Measurements from ENCODE around the gene LHX1.

The LHX1 gene

DNA sequence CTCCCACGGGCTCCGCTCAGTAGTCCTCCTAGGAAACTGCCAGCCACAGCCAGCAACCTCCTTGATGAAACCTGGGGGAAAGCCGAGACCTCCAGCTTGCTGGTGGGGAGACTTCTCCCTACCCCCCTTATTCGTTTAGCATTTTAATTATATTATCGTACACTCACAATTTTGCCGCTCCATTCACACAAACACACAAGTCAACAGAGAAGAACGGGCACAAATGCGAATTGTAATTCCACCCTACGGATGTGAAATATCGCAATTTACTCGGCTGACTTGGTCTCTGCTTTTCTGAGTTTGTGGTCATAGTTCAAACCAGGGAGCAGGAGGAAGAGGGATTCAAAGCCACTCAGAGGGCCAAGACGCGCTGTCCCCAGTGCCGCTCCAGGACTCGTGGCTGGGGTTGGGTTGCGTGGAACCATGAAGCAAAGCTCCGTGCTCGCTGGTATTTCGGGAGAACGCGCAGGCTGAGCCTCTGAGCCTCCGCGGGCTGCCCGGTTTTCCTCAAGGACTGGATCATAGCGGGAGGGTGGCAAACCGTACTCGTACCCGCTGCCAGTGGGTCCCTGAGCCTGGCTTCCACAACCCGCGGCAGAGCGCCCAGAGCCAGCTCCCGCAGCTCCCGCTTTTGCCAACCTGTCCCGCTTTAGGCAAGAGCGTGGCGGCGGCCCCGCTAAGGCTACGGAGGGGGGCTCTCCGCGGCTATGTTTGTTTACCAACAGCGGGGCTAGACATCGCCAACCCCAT, 2.0 kb downstream of the LHX1 start:
- Histone ChIP-seq H3K36me3 (ENCODE audit: insufficient read depth, low read length) (no peaks in the 10 kb centered on the region), H3K9me3 (ENCODE audit: insufficient read depth, low read depth, low read length) (no peaks in the 10 kb centered on the region), H4K20me1 (ENCODE audit: insufficient read depth, low read length, poor library complexity, severe bottlenecking) (no peaks in the 10 kb centered on the region), H3K27me3 (ENCODE audit: insufficient read depth, low read length, poor library complexity, severe bottlenecking) (no peaks in the 10 kb centered on the region), H3K9me2 (replicated peaks; ENCODE audit: low read depth, low read length) (no peaks in the 10 kb centered on the region), H3F3A (ENCODE audit: low read depth) (no peaks in the 10 kb centered on the region), H3K9ac (ENCODE audit: low read depth, low read length, poor library complexity, severe bottlenecking) (no peak overlapping the region), H3K79me2 (ENCODE audit: insufficient read depth, low read length) (no peaks in the 10 kb centered on the region), H3K4me3 (ENCODE audit: low read length, poor library complexity, severe bottlenecking) (no peak overlapping the region), H2AFZ (ENCODE audit: low read length) (no peak overlapping the region), H3K4me2 (ENCODE audit: low read depth, low read length, poor library complexity, severe bottlenecking) (no peak overlapping the region), H3K4me1 (ENCODE audit: insufficient read depth, low read length, poor library complexity, severe bottlenecking) (no peaks in the 10 kb centered on the region)
- TF ChIP-seq, protein P1, sequence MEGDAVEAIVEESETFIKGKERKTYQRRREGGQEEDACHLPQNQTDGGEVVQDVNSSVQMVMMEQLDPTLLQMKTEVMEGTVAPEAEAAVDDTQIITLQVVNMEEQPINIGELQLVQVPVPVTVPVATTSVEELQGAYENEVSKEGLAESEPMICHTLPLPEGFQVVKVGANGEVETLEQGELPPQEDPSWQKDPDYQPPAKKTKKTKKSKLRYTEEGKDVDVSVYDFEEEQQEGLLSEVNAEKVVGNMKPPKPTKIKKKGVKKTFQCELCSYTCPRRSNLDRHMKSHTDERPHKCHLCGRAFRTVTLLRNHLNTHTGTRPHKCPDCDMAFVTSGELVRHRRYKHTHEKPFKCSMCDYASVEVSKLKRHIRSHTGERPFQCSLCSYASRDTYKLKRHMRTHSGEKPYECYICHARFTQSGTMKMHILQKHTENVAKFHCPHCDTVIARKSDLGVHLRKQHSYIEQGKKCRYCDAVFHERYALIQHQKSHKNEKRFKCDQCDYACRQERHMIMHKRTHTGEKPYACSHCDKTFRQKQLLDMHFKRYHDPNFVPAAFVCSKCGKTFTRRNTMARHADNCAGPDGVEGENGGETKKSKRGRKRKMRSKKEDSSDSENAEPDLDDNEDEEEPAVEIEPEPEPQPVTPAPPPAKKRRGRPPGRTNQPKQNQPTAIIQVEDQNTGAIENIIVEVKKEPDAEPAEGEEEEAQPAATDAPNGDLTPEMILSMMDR (conservative IDR thresholded peaks at IDR 0.05; ENCODE audit: low read length), result no peak
- no peak for TF ChIP-seq EZH2phosphoT487 (IDR thresholded peaks at IDR 0.05; ENCODE audit: borderline replicate concordance)

DNA sequence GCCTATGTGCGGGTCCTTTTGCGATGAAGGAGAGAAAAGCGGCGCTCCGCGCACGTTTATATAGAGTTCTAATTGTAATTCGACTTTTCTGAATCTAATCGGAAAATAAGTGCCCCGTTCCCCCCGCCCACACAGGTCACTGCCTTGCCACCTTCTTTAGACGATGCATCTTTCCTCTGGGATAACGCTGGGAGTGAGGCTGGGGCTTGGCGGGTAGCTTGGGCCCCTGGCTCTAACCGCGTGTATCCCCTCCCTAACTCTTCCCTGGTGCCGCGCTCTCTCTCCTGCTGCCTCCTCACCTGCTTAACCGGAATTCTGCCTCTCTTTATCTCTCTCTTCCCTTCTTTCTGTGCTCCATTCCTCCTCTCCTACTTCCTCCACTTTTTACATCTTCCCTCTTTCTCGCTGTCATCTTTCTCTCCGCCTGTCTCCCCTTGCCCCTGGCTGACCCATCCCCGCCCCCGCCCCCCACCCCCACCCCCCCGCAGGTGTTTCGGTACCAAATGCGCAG, 2.6 kb downstream of the LHX1 start:
- Histone ChIP-seq H3K9me3 (ENCODE audit: insufficient read depth, low read depth, low read length) (no peaks in the 10 kb centered on the region), H3K9me2 (replicated peaks; ENCODE audit: low read depth, low read length) (no peaks in the 10 kb centered on the region), H3F3A (ENCODE audit: low read depth) (no peaks in the 10 kb centered on the region), H3K9ac (ENCODE audit: low read depth, low read length, poor library complexity, severe bottlenecking) (no peak overlapping the region), H3K4me2 (ENCODE audit: low read depth, low read length, poor library complexity, severe bottlenecking) (no peak overlapping the region), H3K4me1 (ENCODE audit: insufficient read depth, low read length, poor library complexity, severe bottlenecking) (peaks cover 3% of the 10 kb centered on the region), H3K27me3 (ENCODE audit: insufficient read depth, low read length, poor library complexity, severe bottlenecking) (no peaks in the 10 kb centered on the region), H3K4me3 (ENCODE audit: low read length, poor library complexity, severe bottlenecking) (no peak overlapping the region), H4K20me1 (ENCODE audit: insufficient read depth, low read length, poor library complexity, severe bottlenecking) (no peaks in the 10 kb centered on the region), H3K36me3 (ENCODE audit: insufficient read depth, low read length) (no peaks in the 10 kb centered on the region), H2AFZ (ENCODE audit: low read length) (no peak overlapping the region), H3K79me2 (ENCODE audit: insufficient read depth, low read length) (no peaks in the 10 kb centered on the region)
- TF ChIP-seq, protein P1 (conservative IDR thresholded peaks at IDR 0.05; ENCODE audit: low read length), result no peak
- no peak for TF ChIP-seq EZH2phosphoT487 (IDR thresholded peaks at IDR 0.05; ENCODE audit: borderline replicate concordance)

DNA sequence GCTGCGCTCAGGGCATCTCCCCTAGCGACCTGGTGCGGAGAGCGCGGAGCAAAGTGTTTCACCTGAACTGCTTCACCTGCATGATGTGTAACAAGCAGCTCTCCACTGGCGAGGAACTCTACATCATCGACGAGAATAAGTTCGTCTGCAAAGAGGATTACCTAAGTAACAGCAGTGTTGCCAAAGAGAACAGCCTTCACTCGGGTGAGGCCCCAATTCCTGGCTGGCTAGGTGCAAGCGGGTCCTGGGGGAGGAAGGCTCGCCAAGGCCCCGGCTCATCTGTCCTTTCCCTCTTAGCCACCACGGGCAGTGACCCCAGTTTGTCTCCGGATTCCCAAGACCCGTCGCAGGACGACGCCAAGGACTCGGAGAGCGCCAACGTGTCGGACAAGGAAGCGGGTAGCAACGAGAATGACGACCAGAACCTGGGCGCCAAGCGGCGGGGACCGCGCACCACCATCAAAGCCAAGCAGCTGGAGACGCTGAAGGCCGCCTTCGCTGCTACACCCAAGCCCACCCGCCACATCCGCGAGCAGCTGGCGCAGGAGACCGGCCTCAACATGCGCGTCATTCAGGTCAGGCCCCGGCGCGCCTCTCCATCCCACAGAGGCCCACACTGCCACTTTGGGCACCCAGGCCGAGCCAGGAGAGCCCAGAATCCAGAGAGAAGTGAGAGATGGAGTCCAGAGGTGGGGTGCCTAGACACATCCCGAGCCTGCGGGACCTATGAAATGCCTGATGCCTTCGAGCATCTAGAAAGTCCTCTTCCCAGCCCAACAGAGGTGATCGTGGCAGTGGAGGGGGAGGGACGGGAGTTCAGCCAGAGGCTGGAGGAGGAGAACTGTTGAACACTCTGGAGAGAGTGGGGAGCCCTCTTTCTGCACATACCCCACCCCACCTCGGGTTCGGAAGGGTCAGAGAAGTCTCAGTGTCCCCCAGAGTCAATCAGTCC, 3.3 kb downstream of the LHX1 start:
- Histone ChIP-seq H3F3A (ENCODE audit: low read depth) (no peaks in the 10 kb centered on the region), H3K27me3 (ENCODE audit: insufficient read depth, low read length, poor library complexity, severe bottlenecking) (no peaks in the 10 kb centered on the region), H4K20me1 (ENCODE audit: insufficient read depth, low read length, poor library complexity, severe bottlenecking) (no peaks in the 10 kb centered on the region), H3K79me2 (ENCODE audit: insufficient read depth, low read length) (no peaks in the 10 kb centered on the region), H3K9me3 (ENCODE audit: insufficient read depth, low read depth, low read length) (no peaks in the 10 kb centered on the region), H3K4me1 (ENCODE audit: insufficient read depth, low read length, poor library complexity, severe bottlenecking) (peaks cover 3% of the 10 kb centered on the region), H3K4me3 (ENCODE audit: low read length, poor library complexity, severe bottlenecking) (no peak overlapping the region), H3K4me2 (ENCODE audit: low read depth, low read length, poor library complexity, severe bottlenecking) (no peak overlapping the region), H3K9me2 (replicated peaks; ENCODE audit: low read depth, low read length) (no peaks in the 10 kb centered on the region), H3K9ac (ENCODE audit: low read depth, low read length, poor library complexity, severe bottlenecking) (no peak overlapping the region), H3K36me3 (ENCODE audit: insufficient read depth, low read length) (no peaks in the 10 kb centered on the region), H2AFZ (ENCODE audit: low read length) (no peak overlapping the region)
- TF ChIP-seq EZH2phosphoT487 (IDR thresholded peaks at IDR 0.05; ENCODE audit: borderline replicate concordance), result no peak
- TF ChIP-seq, protein P1 (conservative IDR thresholded peaks at IDR 0.05; ENCODE audit: low read length), result no peak

All from Loucy (cell line).